NCI-H2029 (cell line): ENCODE data around the gene LGALS14.
"Not testable (repeated sequence)": the region's sequence is repeated elsewhere in the genome, so short reads cannot be mapped to it uniquely, and the experiment has no call there.

Experiments used
- DNase-seq: peaks from one replicate; lab custom pipeline; 2025; lab: John Stamatoyannopoulos, UW

LGALS14 gene

GRCh38 chr19:39695759-39696158 lies 8.5 kb upstream of the LGALS14 start:
- no peak for DNase-seq

- no peak for DNase-seq
Observed at GRCh38 chr19:39696387-39696786, 7.9 kb upstream of the LGALS14 start.

- DNase-seq = no peak
Observed at GRCh38 chr19:39698535-39698934, 5.7 kb upstream of the LGALS14 start.

- no peak for DNase-seq
Observed at GRCh38 chr19:39701291-39701690, 3.0 kb upstream of the LGALS14 start.

GRCh38 chr19:39705578-39706188 lies 1.4 kb downstream of the LGALS14 start:
- no peak for DNase-seq

GRCh38 chr19:39708594-39708993 lies 4.3 kb downstream of the LGALS14 start:
- DNase-seq = no peak

- no peak for DNase-seq
Observed at GRCh38 chr19:39709026-39709872, 5.0 kb downstream of the LGALS14 start.

- DNase-seq = no peak
Observed at GRCh38 chr19:39710333-39710890, 6.1 kb downstream of the LGALS14 start.

- not testable (repeated sequence) for DNase-seq
Observed at GRCh38 chr19:39720144-39720543, 15.9 kb downstream of the LGALS14 start.

- no peak for DNase-seq
Observed at GRCh38 chr19:39725995-39726394, 21.7 kb downstream of the LGALS14 start.

- no peak for DNase-seq
Observed at GRCh38 chr19:39727070-39727800, 23.0 kb downstream of the LGALS14 start.

- no peak for DNase-seq
Observed at GRCh38 chr19:39728040-39728439, 23.8 kb downstream of the LGALS14 start.

GRCh38 chr19:39729594-39729993 lies 25.3 kb downstream of the LGALS14 start:
- DNase-seq = no peak

GRCh38 chr19:39731685-39732084 lies 27.4 kb downstream of the LGALS14 start:
- DNase-seq = no peak

GRCh38 chr19:39733841-39734240 lies 29.6 kb downstream of the LGALS14 start:
- DNase-seq = no peak

GRCh38 chr19:39735688-39736087 lies 31.4 kb downstream of the LGALS14 start:
- DNase-seq = no peak

- DNase-seq = no peak
Observed at GRCh38 chr19:39736088-39736487, 31.8 kb downstream of the LGALS14 start.

- DNase-seq = no peak
Observed at GRCh38 chr19:39737351-39737750, 33.1 kb downstream of the LGALS14 start.

- no peak for DNase-seq
Observed at GRCh38 chr19:39737891-39738290, 33.6 kb downstream of the LGALS14 start, which contains the start of gene CLC. TSS of gene CLC (minus strand) at chr19:39738029. CDS start at chr19:39737952, 77 bp downstream.

- DNase-seq = no peak
Observed at GRCh38 chr19:39738814-39739213, 34.5 kb downstream of the LGALS14 start.

- no peak for DNase-seq
Observed at GRCh38 chr19:39740395-39740794, 36.1 kb downstream of the LGALS14 start.

- no peak for DNase-seq
Observed at GRCh38 chr19:39745643-39746042, 41.4 kb downstream of the LGALS14 start.
